GM12875 (cell line): Measurements from ENCODE around the gene ARL8A.
"Not testable (repeated sequence)": the region's sequence is repeated elsewhere in the genome, so short reads cannot be mapped to it uniquely, and the experiment has no call there.

Experiments used
- H3K4me3 ChIP-seq: one replicate; pipeline ENCODE4 v1.5.1; 2011; ENCODE audit warnings: low read depth, low read length, control low read depth
- TF ChIP-seq, protein P1 (sequence below): IDR thresholded peaks from 2 replicates; pipeline ENCODE4 v1.5.1; 2011; ENCODE audit warnings: low read depth, mild to moderate bottlenecking, control low read depth, inconsistent platforms, low read length, moderate library complexity, borderline replicate concordance; ENCODE audit not compliant: insufficient read depth

ARL8A gene

DNA sequence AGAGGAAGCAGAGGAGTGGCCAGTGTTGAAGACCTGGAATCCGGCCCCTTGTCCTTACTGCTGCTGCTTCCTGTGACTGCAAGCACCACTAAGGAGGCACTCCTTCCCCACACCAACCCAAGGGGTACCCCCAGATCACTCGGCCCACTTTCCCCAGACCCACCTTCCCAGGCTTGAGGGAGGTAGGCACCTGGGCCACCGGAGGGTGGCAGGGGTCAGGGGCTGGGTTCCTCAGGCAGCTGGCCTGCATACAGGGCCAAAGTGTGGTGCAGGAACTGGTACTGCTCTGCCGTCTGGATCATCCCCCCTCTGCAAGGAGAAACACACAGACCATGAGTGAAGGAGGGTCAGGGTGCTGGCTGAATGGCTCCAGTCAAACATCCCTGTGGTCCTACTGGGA is 3.9 kb upstream of the ARL8A start:
- no peak overlapping the region for H3K4me3 ChIP-seq
- TF ChIP-seq, protein P1, sequence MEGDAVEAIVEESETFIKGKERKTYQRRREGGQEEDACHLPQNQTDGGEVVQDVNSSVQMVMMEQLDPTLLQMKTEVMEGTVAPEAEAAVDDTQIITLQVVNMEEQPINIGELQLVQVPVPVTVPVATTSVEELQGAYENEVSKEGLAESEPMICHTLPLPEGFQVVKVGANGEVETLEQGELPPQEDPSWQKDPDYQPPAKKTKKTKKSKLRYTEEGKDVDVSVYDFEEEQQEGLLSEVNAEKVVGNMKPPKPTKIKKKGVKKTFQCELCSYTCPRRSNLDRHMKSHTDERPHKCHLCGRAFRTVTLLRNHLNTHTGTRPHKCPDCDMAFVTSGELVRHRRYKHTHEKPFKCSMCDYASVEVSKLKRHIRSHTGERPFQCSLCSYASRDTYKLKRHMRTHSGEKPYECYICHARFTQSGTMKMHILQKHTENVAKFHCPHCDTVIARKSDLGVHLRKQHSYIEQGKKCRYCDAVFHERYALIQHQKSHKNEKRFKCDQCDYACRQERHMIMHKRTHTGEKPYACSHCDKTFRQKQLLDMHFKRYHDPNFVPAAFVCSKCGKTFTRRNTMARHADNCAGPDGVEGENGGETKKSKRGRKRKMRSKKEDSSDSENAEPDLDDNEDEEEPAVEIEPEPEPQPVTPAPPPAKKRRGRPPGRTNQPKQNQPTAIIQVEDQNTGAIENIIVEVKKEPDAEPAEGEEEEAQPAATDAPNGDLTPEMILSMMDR: no peak

DNA sequence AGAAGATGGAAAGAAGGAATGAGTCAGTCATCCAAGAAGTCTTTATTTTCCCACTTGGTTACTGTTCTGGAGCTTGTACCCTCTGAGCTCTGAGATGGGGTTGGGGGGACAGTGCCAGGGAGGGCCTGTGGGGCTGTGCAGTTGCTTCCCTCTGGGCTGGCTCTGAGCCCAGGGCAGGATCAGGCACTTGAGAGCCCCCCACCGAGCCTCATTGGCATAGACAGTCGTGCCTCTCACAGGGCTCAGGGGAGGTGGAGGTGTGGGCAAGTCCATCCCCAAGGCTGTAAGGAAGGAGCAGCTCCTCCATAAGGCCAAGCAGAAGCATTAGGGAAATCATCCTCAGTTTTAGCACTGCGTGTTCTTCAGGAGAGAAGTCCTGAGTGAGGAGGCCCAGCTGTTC is 2.5 kb upstream of the ARL8A start:
- TF ChIP-seq, protein P1: no peak
- H3K4me3 ChIP-seq: no peak overlapping the region

DNA sequence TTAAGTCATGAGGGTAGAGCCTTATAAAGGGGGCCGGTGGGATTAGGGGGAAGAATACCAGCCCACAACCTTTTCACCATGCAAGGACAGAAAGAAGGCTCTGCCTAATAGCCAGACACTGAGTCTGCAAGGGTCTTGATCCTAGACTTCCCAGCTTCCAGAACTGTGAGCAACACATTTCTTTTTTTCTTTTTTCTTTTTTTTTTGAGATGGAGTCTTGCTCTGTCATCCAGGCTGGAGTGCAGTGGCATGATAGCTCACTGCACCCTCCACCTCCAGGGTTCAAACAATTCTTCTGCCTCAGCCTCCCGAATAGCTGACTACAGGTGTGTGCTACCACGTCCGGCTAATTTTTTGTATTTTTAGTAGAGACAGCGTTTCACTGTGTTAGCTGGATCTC is 1.7 kb upstream of the ARL8A start:
- TF ChIP-seq, protein P1: no peak
- H3K4me3 ChIP-seq: no peak overlapping the region

DNA sequence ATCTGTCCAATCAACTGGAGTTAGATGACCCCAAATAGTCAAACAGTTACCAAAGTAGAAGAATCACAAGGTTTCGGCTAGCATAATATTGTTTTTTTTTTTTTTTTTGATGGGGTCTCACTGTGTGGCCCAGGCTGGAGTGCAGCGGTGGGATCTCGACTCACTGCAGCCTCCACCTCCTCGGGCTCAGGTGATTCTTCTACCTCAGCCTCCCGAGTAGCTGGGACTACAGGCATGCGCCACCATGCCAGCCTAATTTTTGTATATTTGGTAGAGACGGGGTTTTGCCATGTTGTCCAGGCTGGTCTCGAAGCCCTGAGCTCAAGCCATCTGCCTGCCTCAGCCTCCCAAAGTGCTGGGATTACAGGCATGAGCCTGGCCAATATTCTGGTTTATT is 1.2 kb upstream of the ARL8A start:
- not testable (repeated sequence) for H3K4me3 ChIP-seq

DNA sequence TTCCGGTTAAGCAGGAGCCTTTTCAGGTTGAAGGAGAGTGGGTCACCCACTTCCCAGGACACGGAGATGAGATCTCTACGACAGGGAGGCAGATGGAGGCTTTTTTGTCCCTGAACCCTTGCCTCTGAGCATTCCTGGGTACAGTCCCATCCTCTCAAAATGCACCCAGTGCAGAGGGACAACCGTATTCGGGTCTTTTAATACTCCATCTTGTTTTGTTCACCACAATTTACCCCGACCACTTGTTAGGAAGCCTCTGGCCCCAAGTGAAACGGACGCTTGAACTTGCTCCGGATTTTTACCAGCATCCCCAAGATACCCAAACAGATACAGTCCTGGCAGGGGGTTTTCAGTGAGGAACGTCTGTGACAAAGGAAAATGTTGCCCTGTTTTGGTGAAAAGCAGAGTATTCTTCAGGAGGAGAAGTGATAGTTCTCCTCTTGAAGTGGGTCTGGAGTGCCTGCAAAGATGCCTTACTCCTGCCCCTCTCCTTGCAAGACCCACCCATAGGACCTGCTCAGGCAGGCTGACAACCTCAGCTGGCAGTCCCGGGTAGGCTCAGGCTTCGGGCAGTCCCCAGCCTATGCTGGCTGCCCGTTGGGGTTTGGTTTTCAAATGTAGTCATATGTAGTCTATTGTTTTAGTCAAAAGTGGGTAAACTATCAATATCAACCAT is 669 bp upstream of the ARL8A start:
- H3K4me3 ChIP-seq: peak overlapping the region; percentile 84
- TF ChIP-seq, protein P1: no peak

DNA sequence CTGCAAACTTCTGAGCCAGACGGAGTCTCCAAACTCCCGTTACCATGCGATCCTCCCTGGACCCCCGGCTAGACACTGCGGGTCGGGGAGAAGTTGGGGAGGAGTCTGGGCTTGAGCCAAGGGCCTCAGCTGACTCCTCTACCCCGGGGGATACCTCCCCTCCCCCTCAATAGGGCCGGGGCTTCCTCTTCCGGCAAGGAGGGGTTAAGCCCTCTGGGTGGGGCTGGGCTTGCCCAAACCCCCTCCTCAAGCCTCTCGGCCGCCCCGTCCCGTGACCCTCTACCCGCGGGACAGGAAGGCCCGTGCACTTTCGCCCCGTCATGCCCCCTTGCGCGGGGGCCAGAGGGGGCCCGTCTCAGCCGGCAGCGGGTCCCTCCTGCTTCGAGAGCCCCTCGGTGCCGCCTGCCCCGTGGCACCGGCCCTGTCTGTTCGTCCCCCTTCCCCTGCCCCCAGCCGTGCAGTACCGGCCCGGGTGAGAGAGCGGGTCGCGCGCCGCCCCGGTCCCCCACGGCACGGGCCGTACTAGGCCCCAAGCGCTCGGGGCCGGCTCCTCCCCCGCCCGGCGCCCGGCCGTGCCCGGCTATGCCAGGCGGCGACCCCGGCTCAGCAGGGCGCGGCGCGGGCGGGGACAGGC is 652 bp downstream of the ARL8A start:
- TF ChIP-seq, protein P1: no peak

DNA sequence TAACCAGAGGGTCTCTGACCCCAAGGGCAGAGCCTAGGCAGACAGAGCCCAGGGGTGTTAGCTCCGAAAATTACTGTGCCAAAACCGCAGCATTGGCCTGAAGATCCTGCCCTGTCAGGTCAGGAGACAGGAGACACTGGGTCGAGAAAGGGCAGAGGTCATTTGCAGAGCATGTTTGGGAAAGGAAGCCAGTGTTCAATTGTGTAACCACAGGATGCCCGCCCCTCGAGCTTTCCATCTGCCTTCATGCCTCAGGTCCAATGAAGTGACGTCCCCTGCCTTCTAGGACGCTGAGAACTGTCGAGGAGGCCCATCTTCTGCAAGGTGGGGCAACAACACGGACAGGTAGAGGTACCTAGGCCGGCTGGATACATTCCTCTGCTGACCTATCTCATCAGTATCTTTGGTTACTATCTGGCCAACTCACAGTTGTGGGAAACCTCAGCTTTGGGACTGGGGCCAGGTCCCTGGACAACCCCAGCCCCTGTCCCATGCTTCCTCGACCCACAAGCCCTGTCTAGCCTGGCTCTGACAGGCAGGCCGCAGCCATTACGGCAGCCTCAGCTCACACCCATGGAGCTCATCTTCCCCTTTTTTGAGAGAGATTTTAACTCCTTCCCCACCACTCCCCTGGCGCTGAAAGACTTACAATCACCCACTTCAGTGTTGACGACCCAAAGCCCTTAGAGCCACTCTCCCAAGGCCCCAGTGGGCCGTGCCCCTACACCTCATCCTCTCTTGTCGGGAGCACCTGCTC is 1.3 kb downstream of the ARL8A start:
- TF ChIP-seq, protein P1: no peak
- peak overlapping the region; percentile 84 for H3K4me3 ChIP-seq

More for the DNA sequence above, 652 bp downstream of the ARL8A start:
- H3K4me3 ChIP-seq: peak overlapping the region; percentile 84

DNA sequence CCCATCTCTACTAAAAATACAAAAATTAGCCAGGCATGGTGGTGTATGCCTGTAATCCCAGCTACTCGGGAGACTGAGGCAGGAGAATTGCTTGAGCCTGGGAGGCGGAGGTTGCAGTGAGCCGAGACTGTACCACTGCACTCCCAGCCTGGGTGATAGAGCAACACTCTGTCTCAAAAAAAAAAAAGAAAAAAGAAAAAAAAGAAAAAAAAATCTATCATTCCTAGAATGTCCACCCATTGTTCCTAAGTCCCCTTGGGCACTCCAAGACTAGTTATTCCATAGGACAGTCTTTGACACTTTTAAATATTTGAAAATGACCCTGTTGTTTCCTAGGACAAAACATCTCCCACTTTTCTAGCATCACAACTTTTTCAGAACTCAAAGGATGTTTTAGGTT is 3.1 kb downstream of the ARL8A start:
- H3K4me3 ChIP-seq: not testable (repeated sequence)
